HepG2 (cell line): ENCODE data around the gene RSBN1. TPM values are rescaled to one million over a fixed set of nuclear protein-coding genes. Genes with fewer than 3 reads are reported as not detected.

Experiments
- polyA plus RNA-seq, 8 experiments: library from polyadenylated mRNA; depleted of rRNA in 3 of 8; stranded (reverse) in 7 of 8; unstranded in 1 of 8; fragments of >200 nt; fragmentation: Illumina TruSeq in 4 of 8; extraction: Trizol in 4 of 8; gene quantifications; 2 replicates each; pipeline versions ENCODE4 v1.2.1 to v1.2.3, GENCODE V29; 2011 to 2016; ENCODE audit warnings: low read depth in 4 of 8, missing spikeins in 1 of 8, mixed read lengths in 1 of 8; ENCODE audit not compliant: insufficient read depth in 1 of 8
- total RNA-seq, 5 experiments: library from RNA; depleted of rRNA; stranded (reverse); fragments of >200 nt; fragmentation: Illumina TruSeq; extraction: Trizol; gene quantifications; 2 replicates each; pipeline ENCODE4 v1.2.3, GENCODE V29; 2016; ENCODE audit warnings: low read depth in 1 of 5

Gene RSBN1
- total and polyA plus RNA-seq, 2 of the 13 experiments (the other 11 are each of a cell fraction or from before 2014, with no cell fraction given) = 8.3 to 10.4 TPM

Other genes starting within 250 kb of the RSBN1 start
- gene PHTF1, start 53.0 kb downstream of the RSBN1 start, total RNA-seq (2016; rRNA removed; fragmentation: Illumina TruSeq; extraction: Trizol) = 15.3 and 19.7 TPM in 2 replicates
- 5.0 and 5.7 TPM in 2 replicates for gene PHTF1, start 53.0 kb downstream of the RSBN1 start, polyA plus RNA-seq (2011; rRNA removed)
- not detected in 2 replicates for gene PTPN22, start 59.2 kb upstream of the RSBN1 start, total RNA-seq (2016; rRNA removed; fragmentation: Illumina TruSeq; extraction: Trizol)
- not detected in 2 replicates for gene PTPN22, start 59.2 kb upstream of the RSBN1 start, polyA plus RNA-seq (2011; rRNA removed)
- 0.27 TPM in 1 of 2 replicates, not detected in the other for gene BCL2L15, start 75.1 kb upstream of the RSBN1 start, total RNA-seq (2016; rRNA removed; fragmentation: Illumina TruSeq; extraction: Trizol)
- gene BCL2L15, start 75.1 kb upstream of the RSBN1 start, polyA plus RNA-seq (2011; rRNA removed) = 0.03 TPM in 2 replicates
- 9.7 and 12.0 TPM in 2 replicates for gene AP4B1, start 92.3 kb upstream of the RSBN1 start, total RNA-seq (2016; rRNA removed; fragmentation: Illumina TruSeq; extraction: Trizol)
- gene AP4B1, start 92.3 kb upstream of the RSBN1 start, polyA plus RNA-seq (2011; rRNA removed) = 7.7 and 8.5 TPM in 2 replicates
- 8.0 and 11.5 TPM in 2 replicates for gene DCLRE1B, start 92.8 kb upstream of the RSBN1 start, total RNA-seq (2016; rRNA removed; fragmentation: Illumina TruSeq; extraction: Trizol)
- 2.3 and 2.7 TPM in 2 replicates for gene DCLRE1B, start 92.8 kb upstream of the RSBN1 start, polyA plus RNA-seq (2011; rRNA removed)
- 20.8 and 28.9 TPM in 2 replicates for gene HIPK1, start 116.8 kb upstream of the RSBN1 start, total RNA-seq (2016; rRNA removed; fragmentation: Illumina TruSeq; extraction: Trizol)
- gene HIPK1, start 116.8 kb upstream of the RSBN1 start, polyA plus RNA-seq (2011; rRNA removed) = 31.8 and 33.4 TPM in 2 replicates
- gene OLFML3, start 167.0 kb upstream of the RSBN1 start, total RNA-seq (2016; rRNA removed; fragmentation: Illumina TruSeq; extraction: Trizol) = 2.1 and 5.1 TPM in 2 replicates
- 1.4 and 2.0 TPM in 2 replicates for gene OLFML3, start 167.0 kb upstream of the RSBN1 start, polyA plus RNA-seq (2011; rRNA removed)